NCI-H2081 treated with DMSO at 0.1 percent for 48 hours (cell line): ENCODE data around the gene MARK2.
"Not testable (repeated sequence)": the region's sequence is repeated elsewhere in the genome, so short reads cannot be mapped to it uniquely, and the experiment has no call there.

Experiments used
- DNase-seq: peaks from one replicate; lab custom pipeline; 2025; lab: John Stamatoyannopoulos, UW

MARK2 gene

GRCh38 chr11:63854696-63855095 lies 15.8 kb downstream of the MARK2 start:
- DNase-seq, result no peak

GRCh38 chr11:63855975-63856374 lies 17.1 kb downstream of the MARK2 start:
- no peak for DNase-seq

DNA sequence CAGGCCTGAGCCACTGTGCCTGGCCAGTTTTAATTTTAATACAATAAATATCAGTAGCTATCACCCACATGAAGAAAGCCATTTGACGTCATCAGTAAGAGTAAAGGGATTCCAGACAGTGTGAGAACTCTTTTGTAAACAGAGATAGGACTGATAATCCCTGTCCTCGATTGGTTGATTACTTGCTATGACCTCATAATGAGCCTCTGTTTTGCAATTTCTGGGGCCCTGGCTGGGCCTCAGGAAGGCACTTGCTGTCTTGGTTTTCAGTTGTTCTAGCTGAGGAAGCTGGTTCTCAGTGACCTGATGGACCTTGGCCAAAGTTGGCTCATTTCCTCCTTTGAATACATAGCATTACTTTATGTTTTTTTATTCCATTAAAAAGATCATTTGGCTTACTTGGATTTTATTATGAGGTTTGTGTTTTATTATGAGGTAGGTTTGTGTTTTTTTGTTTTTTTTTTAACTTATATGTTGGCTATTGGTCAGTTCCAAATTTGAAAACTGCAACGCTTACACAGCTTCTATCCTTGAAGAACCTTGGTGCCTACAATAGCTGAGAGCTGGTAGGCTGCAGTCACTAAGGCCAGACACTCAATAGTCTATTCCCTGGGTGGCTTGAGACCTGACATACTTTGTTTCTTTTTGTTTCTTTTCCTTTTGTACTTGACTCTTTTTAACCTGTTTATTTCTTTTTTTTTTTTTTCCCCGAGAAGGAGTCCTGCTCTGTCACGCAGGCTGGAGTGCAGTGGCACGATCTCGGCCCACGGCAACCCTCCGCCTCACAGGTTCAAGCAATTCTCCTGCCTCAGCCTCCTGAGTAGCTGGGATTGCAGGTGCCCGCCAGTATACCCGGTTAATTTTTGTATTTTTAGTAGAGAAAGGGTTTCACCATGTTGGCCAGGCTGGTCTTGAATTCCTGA lies 20.0 kb downstream of the MARK2 start:
- DNase-seq, result no peak

DNA sequence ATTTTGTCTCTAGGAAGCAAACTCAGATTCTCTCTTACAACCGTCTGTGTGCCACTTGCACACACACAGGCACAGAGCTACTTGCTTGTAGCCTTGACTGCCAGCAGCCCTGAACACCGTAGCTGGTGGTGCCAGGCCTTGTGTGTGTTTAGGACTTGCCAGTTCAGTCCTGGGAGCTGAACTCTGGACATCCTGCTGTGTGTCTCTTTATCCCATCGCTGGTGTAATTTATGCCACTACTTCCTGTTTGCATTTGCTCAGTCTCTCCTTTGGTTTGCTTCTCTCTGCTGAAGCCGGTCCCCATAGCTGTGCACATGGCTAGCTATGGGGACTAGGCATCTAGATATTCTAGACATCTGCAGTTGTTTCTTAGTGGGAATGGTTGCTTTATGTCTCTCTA lies 24.0 kb downstream of the MARK2 start:
- DNase-seq, result peak; percentile 81

GRCh38 chr11:63863620-63864019 lies 24.7 kb downstream of the MARK2 start:
- not testable (repeated sequence) for DNase-seq

DNA sequence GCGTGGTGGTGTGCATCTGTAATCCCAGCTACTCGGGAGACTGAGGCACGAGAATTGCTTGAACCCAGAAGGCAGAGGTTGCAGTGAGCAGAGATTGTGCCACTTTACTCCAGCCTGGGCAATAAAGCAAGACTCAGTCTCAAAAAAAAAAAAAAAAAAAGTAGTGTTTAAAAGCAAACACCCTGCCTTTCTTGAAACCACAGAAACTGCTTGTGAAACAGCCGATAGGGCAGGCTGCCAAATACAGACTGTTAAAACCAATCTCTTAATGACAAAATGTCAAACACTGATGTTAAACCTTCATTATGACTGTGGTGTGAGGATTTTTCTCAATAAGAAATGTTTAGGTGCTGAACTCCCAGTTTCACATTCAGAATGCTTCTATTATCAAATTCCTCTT lies 27.3 kb downstream of the MARK2 start:
- no peak for DNase-seq

DNA sequence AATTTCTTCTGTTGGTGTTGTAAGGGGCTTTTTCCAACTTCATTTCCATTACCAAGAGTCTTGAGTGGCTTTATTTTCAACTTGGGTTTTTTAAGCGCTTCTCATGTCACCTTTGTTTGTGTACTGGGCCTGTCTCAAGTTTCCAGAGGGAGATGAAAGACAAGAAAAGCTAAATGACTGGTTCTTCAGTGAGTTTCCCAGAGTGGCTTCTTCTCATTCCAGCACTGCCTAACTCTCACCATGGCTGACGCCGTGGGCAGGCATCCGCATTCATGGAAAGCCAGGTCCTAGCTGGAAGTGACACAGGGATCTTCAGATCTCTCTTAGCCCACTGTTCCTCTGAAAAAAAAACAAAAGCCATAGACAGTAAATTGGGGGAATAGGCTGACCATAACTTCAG lies 28.6 kb downstream of the MARK2 start:
- DNase-seq, result no peak

DNA sequence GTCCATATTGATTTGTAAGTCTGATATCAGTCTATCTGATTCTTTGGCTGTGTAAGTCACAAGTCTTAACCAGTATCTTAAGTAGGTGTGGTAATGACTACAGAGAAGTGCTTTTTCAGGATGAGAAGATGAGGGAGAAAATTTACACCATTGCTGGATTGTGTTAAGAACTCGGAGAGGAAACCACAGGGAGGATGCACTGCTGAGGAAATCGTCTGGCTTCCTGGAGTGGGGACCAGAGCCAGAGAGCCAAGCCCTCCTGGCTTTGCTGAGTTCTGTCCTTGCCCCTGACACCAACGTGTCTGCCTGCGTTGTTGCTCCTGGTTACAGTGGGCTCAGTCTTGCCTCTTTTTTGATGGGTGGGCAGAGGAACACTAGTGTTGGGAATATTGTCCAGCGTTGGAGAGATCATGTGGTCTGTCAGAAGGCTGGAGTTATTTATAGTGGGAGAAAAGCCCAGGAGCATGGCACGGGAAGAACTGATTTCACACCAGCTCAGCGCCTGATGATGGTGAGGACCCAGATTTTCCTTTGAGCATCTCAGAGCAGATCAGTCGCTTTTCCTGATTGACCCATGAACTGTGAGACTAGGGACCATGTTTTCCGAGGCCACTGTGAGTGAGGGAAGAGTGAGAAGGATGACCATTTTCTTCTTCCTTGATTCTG lies 29.6 kb downstream of the MARK2 start:
- no peak for DNase-seq

DNA sequence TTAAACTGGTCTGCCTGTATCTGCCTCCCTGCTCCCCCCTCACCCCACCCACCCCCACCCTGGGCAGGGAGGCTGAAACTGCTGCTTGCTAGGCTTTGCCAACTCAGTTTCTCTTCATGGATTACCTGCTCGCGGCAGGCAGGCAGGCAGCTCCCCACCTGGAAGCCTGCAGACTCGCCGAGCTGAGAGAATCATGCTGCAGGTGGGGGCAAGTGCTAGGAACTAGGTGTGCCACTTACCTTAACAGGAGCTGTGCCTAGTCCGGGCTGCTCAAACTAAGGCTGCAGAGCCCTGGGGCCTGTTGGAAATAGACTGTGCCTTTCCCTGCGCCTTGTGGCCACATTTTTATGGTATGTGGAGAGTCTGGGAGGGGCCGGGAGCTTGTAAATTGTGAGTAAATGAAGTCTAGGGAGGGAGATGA lies 30.3 kb downstream of the MARK2 start:
- DNase-seq, result no peak

DNA sequence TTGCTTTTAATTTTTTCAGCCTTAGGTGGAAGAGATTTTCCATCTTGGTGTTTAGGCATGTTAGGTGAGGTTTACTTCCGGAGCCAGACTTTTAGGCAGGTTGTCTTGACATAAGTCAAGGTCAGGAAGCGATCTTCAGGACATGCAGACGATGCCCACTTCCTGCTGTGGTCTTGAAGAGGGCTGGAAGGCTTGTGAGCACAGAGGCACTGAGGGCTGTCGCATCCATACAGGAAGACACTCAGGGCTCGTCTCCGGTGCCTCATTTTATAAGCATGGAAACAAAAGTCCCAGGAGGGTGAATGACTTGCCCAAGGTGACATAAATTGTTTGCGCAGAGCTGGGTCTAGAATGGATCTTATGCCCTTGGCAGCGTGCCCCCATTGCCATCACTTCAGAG lies 30.8 kb downstream of the MARK2 start:
- no peak for DNase-seq

DNA sequence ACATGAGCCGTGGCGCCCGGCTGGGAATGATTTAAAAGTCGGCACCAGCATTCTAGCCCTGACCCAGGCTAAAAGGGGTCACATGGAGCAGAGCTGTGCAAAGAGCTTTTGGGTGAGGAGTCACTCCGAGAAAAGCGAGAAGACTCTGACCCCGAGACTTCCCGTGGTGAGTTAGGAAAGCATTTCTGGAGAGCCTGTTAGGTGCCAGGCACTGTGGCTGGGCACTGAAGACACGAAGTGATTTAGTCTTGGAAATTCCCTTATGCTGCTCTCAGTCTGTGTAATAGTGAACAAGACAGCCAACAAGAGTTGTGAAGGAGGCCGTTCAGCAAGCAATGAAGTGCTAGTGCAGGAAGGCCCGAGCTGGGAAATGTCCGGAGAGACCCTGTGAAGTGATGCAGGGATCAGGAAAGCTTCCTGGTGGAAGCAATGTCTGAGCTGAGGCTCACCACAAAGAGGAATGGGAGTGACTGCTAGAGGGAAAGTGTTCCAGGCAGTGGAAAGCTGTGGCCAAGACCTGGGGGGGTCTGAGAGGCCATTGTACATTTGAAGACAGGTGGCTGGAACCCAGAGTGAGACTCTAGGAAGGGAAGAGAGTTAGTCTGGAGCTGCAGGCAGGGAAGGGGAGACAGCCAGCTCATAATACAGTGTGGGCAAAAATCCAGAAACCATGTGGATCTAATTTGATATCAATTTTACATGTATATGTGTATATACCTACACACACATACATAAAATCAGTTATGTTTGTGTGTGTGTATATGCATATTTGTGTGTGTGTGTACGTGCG lies 31.6 kb downstream of the MARK2 start:
- no peak for DNase-seq

DNA sequence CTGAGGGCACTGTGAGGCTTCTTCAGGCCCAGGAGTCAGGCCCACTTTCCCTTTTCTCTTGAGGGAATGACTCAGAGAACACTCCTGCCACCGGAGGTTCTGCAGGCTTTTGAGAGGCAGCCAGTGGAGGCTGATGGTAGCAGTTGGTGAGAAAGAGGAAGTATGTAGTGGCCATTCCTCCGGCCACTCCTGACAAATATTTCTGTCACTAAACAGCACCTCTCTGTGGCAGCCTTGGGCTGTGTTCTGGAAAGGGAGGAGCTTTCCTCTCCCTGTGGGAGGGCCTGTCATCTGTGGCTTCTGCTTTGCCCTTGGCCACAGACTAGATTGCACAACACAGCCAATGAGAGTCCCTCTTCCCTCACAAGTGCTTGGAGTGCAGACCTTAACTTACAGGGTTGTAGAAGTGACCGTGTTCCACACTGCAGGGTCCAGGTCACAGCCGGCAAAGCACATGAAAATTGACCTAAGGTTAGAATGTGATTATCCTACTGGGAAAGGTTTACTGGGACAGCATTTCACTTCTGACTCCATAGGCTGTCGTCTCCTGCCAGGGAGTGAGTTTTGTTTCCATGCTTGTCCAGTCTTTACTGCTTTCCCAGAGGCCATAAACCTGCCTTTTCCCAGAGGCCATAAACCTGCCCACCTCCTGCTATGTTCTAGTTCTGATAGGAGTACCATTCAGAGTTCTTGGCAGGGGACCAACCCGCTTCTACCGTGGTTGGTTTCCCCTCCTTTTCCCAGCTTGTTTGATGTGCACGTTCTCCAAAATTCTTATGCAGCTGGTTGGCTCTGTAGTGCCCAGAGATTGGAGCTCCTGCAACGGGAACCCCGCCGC lies 33.3 kb downstream of the MARK2 start:
- DNase-seq, result no peak

DNA sequence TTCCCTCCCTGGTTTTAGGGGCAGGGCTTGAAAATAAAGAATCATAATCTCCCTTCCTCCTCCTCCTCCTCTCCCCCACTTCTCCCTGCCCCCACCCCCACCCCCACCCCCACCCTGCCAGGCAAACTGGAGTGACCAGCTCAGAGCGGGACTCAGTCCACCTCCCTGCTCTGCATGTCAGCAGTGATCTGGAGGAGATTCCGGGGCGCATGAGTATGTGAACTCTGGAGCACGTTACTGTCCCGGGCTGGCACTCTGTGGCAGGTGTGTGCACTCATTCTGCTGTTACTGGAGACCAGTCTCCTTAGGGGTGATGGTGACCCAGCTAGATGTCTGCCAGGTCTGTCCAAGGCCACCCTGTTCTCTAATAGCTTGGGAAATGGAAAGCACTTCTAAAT lies 33.9 kb downstream of the MARK2 start:
- no peak for DNase-seq

DNA sequence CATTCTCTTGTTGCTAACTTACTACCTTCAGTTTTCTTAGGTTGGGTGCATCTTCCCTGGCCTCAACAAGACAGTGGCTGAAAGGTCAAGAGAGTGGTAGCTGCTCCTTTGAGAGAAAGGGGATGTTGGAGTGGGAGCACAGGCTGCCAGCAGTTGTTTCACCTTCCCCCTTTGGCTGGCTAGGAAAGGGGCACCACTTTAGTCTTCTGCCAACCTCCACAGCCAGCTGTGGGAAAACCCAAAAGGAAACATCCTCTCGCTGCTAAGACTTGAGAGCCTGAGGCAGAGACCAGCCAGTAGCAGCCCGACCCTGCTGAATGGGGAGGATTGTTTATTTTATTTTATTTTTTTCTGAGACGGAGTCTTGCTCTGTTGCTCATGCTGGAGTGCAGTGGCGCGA lies 34.4 kb downstream of the MARK2 start:
- no peak for DNase-seq

DNA sequence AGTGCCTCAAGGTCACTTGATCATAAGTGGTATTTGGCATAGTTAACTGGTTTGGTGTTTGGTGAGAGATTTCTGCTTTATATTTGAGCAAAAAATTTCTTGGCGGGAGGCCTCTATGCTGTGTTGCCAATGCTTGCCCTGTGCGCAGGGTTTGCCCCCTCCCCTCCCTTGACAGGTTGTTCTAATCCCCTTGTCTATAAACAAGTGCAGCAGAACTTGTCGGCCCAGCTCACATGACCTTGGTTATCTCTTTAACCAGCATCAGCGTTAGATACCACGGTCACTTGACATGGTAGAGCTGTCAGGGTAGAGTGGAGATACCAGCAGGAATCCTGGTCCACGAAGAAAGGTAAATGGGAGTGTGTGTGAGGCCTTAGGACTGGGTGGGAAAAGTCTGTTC lies 35.6 kb downstream of the MARK2 start:
- DNase-seq, result no peak

DNA sequence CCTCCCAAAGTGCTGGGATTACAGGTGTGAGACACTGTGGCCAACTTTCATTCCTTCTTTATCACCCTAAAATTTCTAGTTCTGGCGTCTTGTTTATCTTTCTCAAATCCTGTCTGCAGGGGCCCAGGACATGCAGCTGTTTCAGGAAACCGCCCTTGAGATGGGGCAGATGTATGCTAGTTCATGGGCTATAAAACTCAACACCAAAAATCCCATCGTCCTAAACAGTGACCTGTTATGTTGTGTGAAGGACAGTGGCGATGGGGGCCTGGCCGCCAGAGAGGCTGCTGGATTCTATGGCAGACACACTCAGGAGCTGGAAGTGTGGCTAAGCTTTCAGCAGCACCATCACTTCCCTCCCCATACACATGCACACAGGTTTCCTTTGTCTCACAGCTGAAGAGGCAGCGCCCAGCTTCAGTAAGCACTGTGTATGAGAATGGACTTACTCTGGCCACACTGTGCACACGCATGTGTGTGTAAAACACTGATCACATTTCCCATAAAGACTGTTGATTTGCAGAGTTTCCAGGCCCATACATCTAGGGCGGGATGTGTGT lies 36.7 kb downstream of the MARK2 start:
- DNase-seq, result no peak

- DNase-seq, result no peak
These were observed 37.7 kb downstream of the MARK2 start for GRCh38 chr11:63876616-63877015.

DNA sequence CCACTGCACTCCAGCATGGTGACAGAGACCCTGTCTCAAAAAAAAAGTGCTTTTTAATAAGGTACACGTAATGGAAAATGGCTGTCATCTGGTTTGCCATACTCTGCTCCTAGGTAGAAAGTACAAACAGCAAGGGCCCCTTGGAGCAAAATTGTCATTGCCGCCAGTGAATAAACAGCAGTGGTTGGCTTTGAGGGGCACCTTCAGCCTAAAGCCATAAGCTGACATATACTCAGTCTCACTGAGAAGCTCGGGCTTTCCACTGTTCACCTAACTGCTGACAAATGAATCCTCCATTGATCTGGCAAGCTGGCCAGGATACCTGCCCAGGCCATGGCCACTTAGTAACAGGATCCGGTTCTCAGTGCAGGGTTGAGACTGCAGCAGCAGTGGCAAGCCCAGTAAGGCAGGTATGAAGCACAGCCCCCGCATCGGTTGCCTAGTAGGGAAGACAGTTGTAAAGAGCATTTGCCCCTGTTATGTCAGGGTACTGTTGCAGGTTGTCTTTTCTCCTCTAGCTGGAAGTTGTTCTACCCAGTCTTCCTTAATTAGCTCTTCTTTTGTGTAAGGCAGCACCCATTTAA lies 38.8 kb downstream of the MARK2 start:
- DNase-seq, result no peak

GRCh38 chr11:63879598-63880402 lies 40.9 kb downstream of the MARK2 start:
- DNase-seq, result no peak

GRCh38 chr11:63880403-63880790 lies 41.5 kb downstream of the MARK2 start:
- DNase-seq, result no peak
